Sigmoid colon (tissue), 7 donors: Measurements from ENCODE around the gene ARHGAP35. TPM values are rescaled to one million over a fixed set of nuclear protein-coding genes. Genes with fewer than 3 reads are reported as not detected.

Experiments
- DNase-seq: peaks from one replicate; pipeline ENCODE4 v3.0.0-alpha.2; 2019
- H3K27ac ChIP-seq, 4 donors: fragments of 200-600 bp; sonication (generic); one replicate each; pipeline ENCODE4 v1.5.1; 2016 to 2019; ENCODE audit warnings: mild to moderate bottlenecking in 1 of 4
- H3K27me3 ChIP-seq, 3 donors: fragments of 200-600 bp; sonication (generic); one replicate each; pipeline ENCODE4 v1.5.1; 2019; ENCODE audit warnings: mild to moderate bottlenecking in 1 of 3
- H3K36me3 ChIP-seq, 4 donors: fragments of 200-600 bp; sonication (generic); one replicate each; pipeline ENCODE4 v1.5.1; 2016 to 2019
- H3K4me1 ChIP-seq, 4 donors: fragments of 200-600 bp; sonication (generic); one replicate each; pipeline ENCODE4 v1.5.1; 2017 to 2019
- H3K4me3 ChIP-seq, 4 donors: fragments of 200-600 bp; sonication (generic); one replicate each; pipeline ENCODE4 v1.5.1; 2017 to 2019; ENCODE audit warnings: mild to moderate bottlenecking in 2 of 4, moderate library complexity in 1 of 4
- H3K9me3 ChIP-seq, 4 donors: fragments of 200-600 bp in 3 of 4; sonication (generic) in 3 of 4; one replicate each; pipeline versions ENCODE4 v1.5.1 to v1.6.1; 2013 to 2019
- CTCF ChIP-seq, 4 experiments: fragments of 450-650 bp in 3 of 4; fragments of 200-600 bp in 1 of 4; IDR thresholded peaks; one replicate each; pipeline ENCODE4 v1.5.1; 2016 to 2019; ENCODE audit warnings: antibody characterized with exemption in 4 of 4, mild to moderate bottlenecking in 3 of 4, moderate library complexity in 2 of 4
- EP300 ChIP-seq, 4 donors: sonication (generic); formaldehyde crosslinking; IDR thresholded peaks; one replicate each; pipeline ENCODE4 v1.6.1; 2017; ENCODE audit warnings: antibody characterized with exemption in 4 of 4
- POLR2A ChIP-seq, 2 donors: fragments of 450-650 bp; IDR thresholded peaks; one replicate each; pipeline ENCODE4 v1.6.1; 2016; ENCODE audit warnings: antibody characterized with exemption in 2 of 2, mild to moderate bottlenecking in 2 of 2, moderate library complexity in 2 of 2
- POLR2AphosphoS5 ChIP-seq, 4 donors: sonication (generic); formaldehyde crosslinking; IDR thresholded peaks; one replicate each; pipeline ENCODE4 v1.6.1; 2017; ENCODE audit warnings: antibody characterized with exemption in 4 of 4
- WGBS, 2 donors: extraction: QIAGEN DNeasy Blood & Tissue Kit; methylation state at CpG; one replicate each; pipeline ENCODE4 v1.1.7; 2013; 5-methylcytosine and 5-hydroxymethylcytosine counted together
- intact Hi-C: fragments of 100-400 bp; cut with DNase I; formaldehyde crosslinking; loops from one replicate; pipeline ENCODE4 v1.15.1; 2023
- polyA plus RNA-seq, 3 donors: library from polyadenylated mRNA; stranded (reverse); fragments of 200-250 nt; gene quantifications; one replicate each; pipeline ENCODE4 v1.2.3, GENCODE V29; 2013
- total RNA-seq, 4 donors: library from RNA; depleted of rRNA; stranded (reverse); fragments of >200 nt; gene quantifications; one replicate each; pipeline ENCODE4 v1.1.0, GENCODE V29; 2016
- donor health status: healthy with polysubstance abuse.
- donor health status: Bipolar disorder and iron deficiency.
- donor health status: healthy.

Gene ARHGAP35
- total and polyA plus RNA-seq, 7 donors: 11.4 to 55.7 (median 35.6) TPM

DNA sequence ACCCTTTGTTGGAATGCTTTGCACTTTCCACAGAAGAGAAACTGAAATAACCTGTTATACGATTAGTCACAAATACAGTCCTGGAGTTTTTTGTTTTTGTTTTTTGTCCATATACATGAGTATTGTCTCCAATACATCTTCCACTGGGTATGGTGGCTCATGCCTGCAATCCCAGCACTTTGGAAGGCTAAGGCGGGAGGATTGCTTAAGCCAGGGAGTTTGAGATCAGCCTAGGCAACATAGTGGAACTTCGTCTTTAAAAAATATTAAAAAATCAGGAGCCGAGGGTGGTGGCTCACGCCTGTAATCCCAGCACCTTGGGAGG is 35.1 kb upstream of the ARHGAP35 start:
- H3K4me3 ChIP-seq: no peak overlapping the region
- H3K36me3 ChIP-seq: no peaks in the 10 kb centered on the region
- TF ChIP-seq POLR2AphosphoS5 (IDR thresholded peaks at IDR 0.05) (no peak), EP300 (IDR thresholded peaks at IDR 0.05) (no peak), POLR2A (IDR thresholded peaks at IDR 0.05) (no peak), CTCF (IDR thresholded peaks at IDR 0.05) (no peak)
- no peaks in the 10 kb centered on the region for H3K9me3 ChIP-seq
- no peak overlapping the region for H3K27ac ChIP-seq
- DNase-seq: no peak
- intact Hi-C loops: no loop called here
- 82 to 90% methylated on average over 5 of the region's 5 CpGs for WGBS, 2 donors
- H3K27me3 ChIP-seq: no peaks in the 10 kb centered on the region
- H3K4me1 ChIP-seq: no peaks in the 10 kb centered on the region

DNA sequence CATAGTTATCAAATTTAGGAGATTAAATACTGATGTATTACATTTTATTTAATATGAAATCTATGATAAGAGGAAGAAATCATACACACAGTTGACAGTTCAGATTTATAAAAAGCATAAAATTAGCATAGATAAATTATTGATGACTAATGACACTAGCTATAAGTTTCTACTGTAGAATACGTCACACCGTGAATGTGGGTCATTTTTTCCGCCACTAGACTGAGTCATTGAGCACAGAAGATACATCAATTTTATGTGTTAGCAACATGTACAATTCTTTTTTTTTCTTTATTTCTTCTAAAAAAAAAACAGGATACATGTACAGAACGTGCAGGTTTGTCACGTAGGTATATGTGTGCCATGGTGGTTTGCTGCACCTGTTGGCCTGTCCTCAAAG is 32.3 kb upstream of the ARHGAP35 start:
- DNase-seq: no peak
- no peak overlapping the region for H3K27ac ChIP-seq
- intact Hi-C loops: no loop called here
- no peaks in the 10 kb centered on the region for H3K9me3 ChIP-seq
- no peaks in the 10 kb centered on the region for H3K4me1 ChIP-seq
- H3K36me3 ChIP-seq: no peaks in the 10 kb centered on the region
- no peaks in the 10 kb centered on the region for H3K27me3 ChIP-seq
- H3K4me3 ChIP-seq: no peak overlapping the region
- no peak for TF ChIP-seq EP300 (IDR thresholded peaks at IDR 0.05)
- TF ChIP-seq POLR2AphosphoS5 (IDR thresholded peaks at IDR 0.05): no peak
- no peak for TF ChIP-seq CTCF (IDR thresholded peaks at IDR 0.05)
- no peak for TF ChIP-seq POLR2A (IDR thresholded peaks at IDR 0.05)
- WGBS, 2 donors: 70 to 78% methylated on average over 5 of the region's 5 CpGs

DNA sequence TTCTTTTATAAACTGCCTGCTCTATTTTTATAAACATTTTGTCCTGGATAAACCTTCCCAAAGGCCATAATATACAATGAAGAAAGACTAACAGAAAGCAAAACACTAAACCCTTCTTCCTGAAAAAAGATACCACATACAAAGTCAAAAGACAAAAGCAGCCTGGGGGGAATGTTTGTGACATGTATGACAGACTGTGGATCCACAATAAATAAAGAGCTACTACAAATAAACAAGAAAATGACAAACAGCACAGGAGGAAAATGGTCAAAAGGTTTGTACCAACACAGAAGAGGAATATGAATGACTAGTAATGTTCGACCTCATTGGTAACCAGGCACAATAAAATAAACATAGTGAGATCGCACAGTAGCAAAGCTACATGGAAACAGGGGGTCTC is 29.9 kb upstream of the ARHGAP35 start:
- 93 to 96% methylated on average over 2 of the region's 2 CpGs for WGBS, 2 donors
- H3K27me3 ChIP-seq: no peaks in the 10 kb centered on the region
- DNase-seq: no peak
- intact Hi-C loops: loop anchor here (10.0 kb wide), 1 partner anchor 46 kb away; the partner anchor contains the start of gene SLC1A5
- no peaks in the 10 kb centered on the region for H3K9me3 ChIP-seq
- peaks cover 0 to 6% (median 0%) of the 10 kb centered on the region in 4 donors for H3K4me1 ChIP-seq
- no peak overlapping the region for H3K4me3 ChIP-seq
- no peaks in the 10 kb centered on the region for H3K36me3 ChIP-seq
- TF ChIP-seq POLR2A (IDR thresholded peaks at IDR 0.05) (no peak), POLR2AphosphoS5 (IDR thresholded peaks at IDR 0.05) (no peak), EP300 (IDR thresholded peaks at IDR 0.05) (no peak), CTCF (IDR thresholded peaks at IDR 0.05) (no peak)
- peak overlapping the region in 1 of 4 donors; percentile 16 for H3K27ac ChIP-seq

DNA sequence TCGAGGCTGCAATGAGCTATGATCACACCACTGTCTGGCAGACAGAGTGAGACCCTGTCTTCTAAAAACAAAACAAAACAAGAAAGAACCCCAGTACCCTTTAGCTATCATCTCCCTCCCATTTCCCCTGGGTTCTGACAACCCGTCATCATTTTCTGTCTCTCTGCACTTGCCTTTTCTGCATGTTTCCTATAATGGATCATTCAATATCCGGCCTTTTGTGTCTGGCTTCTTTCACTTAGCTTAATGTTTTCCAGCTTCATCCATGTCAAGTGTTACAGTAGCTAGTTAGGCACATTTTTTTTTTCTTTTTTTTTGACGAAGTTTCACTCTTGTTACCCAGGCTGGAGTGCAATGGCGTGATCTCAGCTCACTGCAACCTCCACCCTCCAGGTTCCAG is 26.7 kb upstream of the ARHGAP35 start:
- TF ChIP-seq POLR2AphosphoS5 (IDR thresholded peaks at IDR 0.05): no peak
- TF ChIP-seq POLR2A (IDR thresholded peaks at IDR 0.05): no peak
- no peak for TF ChIP-seq EP300 (IDR thresholded peaks at IDR 0.05)
- TF ChIP-seq CTCF (IDR thresholded peaks at IDR 0.05): no peak
- H3K9me3 ChIP-seq: no peaks in the 10 kb centered on the region
- peaks cover 0 to 18% (median 9%) of the 10 kb centered on the region in 4 donors for H3K4me1 ChIP-seq
- no peak for DNase-seq
- H3K27me3 ChIP-seq: no peaks in the 10 kb centered on the region
- WGBS, 2 donors: 86 to 89% methylated on average over 5 of the region's 5 CpGs
- H3K36me3 ChIP-seq: peaks cover 0 to 25% (median 11%) of the 10 kb centered on the region in 4 donors
- intact Hi-C loops: loop anchor here (10.0 kb wide), 1 partner anchor 49 kb away; the partner anchor contains the start of gene SLC1A5
- H3K27ac ChIP-seq: no peak overlapping the region
- no peak overlapping the region for H3K4me3 ChIP-seq

GRCh38 chr19:46834984-46835383 is 25.8 kb upstream of the ARHGAP35 start:
- WGBS, 2 donors: 96 to 97% methylated on average over 6 of the region's 6 CpGs

More at GRCh38 chr19:46834984-46835383, 25.8 kb upstream of the ARHGAP35 start:
- intact Hi-C loops: loop anchor here (10.0 kb wide), 1 partner anchor 50 kb away; the partner anchor contains the start of gene SLC1A5
- DNase-seq: no peak
- no peaks in the 10 kb centered on the region for H3K27me3 ChIP-seq
- H3K36me3 ChIP-seq: peaks cover 5 to 33% (median 14%) of the 10 kb centered on the region in 4 donors
- H3K4me3 ChIP-seq: no peak overlapping the region
- TF ChIP-seq POLR2AphosphoS5 (IDR thresholded peaks at IDR 0.05): no peak
- H3K27ac ChIP-seq: no peak overlapping the region
- peaks cover 0 to 18% (median 9%) of the 10 kb centered on the region in 4 donors for H3K4me1 ChIP-seq
- no peaks in the 10 kb centered on the region for H3K9me3 ChIP-seq
